Suppressor macrophage treated with lipopolysaccharide for 1 hour (primary cell): ENCODE data around the gene CHMP6.

Experiments
- DNase-seq, 3 donors: peaks; one replicate each; pipeline ENCODE4 v3.0.0-alpha.2; 2020 to 2022

Gene CHMP6

GRCh38 chr17:80995131-80995530, 3.5 kb downstream of the CHMP6 start:
- DNase-seq, result no peak

- no peak for DNase-seq
Observed at GRCh38 chr17:80996422-80997305, 5.0 kb downstream of the CHMP6 start.

DNA sequence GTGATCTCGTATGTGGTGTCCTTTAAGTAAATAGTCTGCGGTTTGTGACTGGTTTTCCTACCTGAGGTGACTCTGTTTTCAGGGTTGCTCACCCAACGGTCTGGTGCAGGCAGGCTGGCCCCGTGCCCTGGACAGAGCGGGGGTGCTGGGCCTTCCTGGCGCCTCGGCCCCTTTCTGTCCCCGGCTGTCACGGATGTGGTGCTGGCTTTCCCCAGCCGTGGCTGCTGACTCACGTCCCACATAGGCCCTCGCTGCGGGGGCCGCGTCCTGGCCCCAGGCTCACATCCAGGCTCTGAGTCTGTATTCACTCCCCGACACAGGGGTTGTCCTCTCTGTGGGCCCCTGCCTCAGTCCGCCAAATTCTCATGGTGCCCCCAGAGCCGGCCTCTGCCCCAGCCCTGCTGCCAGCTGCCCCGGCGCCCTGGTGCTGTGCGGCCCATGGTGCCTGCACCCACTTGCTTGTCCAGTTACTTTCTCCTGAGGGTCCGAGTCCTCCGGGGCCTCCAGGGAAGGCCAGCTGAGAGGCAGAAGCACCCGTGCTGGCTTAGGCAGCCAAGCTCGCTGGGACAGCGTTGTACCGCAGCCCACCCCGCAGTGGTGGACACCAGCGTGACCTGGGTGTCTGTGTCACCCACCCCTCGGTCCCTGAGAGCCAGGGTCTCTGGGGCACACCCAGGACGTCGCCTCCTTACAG, 5.9 kb downstream of the CHMP6 start:
- peak in 2 of 3 donors; percentile 27 to 51 for DNase-seq

GRCh38 chr17:80998118-80998747, 6.6 kb downstream of the CHMP6 start:
- no peak for DNase-seq

DNA sequence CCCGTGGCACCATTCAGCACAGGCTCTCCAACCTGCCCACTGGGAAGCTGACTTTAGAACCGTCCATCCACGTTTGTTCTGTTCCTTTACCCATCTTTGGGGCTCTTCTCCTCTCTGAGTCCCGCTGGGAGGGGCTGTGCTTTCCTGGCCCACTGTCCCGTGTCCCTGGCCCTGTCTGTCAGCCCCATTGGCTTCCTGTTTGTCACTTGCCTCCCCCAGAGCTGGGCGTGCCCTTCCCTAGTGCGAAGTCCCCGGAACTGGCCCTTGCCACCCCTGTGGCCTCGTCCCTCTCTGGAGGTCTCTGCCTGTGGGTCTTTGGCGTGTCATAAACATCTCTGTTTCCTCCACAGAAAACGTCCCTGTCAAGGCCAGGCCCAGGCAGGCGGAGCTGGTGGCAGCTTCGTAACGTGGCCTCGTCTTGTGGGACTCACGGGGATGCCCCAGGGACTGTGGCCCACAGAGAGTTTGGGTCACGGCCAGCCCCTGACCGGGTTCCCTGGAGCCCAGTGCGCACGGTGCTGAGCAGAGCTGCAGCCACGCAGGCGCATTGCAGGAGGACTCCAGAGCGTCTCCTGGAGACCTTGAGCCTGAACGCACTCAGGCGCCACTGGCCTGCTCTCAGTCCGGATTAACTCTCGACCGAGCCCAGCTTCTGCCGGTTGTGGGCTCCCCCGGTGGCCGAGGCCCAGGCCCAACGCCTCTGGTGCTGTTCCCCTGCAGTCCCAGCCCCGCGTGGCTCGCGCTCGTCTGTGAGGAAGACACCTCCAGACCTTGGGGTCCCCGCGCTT, 7.3 kb downstream of the CHMP6 start:
- DNase-seq, result no peak

GRCh38 chr17:80999536-81000333, 8.1 kb downstream of the CHMP6 start:
- DNase-seq, result no peak

- DNase-seq, result no peak
Observed at GRCh38 chr17:81000334-81000630, 8.6 kb downstream of the CHMP6 start.

DNA sequence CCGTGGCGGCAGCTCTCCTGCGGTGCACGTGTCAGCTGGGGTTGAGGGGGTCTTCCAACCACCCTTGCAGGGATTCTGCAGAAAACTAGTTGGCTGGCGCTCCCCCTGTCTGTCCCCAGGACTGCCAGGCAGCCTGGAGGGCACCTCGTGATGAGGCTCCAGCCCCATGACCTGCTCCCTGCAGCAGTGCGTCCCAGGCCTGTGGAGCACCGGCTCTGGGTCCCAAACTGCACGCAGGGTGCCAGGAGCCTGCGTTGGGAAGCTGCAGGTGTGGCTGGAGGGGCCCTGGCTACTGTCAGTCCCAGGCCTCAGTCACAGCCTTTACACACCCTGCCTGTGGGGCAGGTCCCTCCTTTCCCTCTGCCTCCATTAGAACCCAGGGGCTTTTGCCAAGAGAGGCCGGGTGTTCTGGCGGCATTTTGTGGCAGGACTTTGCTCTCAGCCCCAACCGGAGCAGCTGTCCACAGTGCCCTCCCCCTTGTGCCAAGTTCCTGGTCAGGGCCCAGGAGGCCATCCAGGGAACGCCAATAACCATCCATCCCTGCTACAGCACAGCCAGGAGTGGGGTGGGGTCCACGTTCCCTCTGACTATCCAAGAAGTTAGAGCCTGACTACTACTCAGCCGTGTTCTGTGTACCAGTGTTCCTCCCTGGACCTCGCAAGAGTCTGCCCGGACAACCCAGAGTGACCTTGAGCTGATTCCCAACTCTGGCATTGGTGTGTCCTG, 9.2 kb downstream of the CHMP6 start:
- DNase-seq, result no peak

GRCh38 chr17:81002013-81002384, 10.4 kb downstream of the CHMP6 start:
- no peak for DNase-seq

DNA sequence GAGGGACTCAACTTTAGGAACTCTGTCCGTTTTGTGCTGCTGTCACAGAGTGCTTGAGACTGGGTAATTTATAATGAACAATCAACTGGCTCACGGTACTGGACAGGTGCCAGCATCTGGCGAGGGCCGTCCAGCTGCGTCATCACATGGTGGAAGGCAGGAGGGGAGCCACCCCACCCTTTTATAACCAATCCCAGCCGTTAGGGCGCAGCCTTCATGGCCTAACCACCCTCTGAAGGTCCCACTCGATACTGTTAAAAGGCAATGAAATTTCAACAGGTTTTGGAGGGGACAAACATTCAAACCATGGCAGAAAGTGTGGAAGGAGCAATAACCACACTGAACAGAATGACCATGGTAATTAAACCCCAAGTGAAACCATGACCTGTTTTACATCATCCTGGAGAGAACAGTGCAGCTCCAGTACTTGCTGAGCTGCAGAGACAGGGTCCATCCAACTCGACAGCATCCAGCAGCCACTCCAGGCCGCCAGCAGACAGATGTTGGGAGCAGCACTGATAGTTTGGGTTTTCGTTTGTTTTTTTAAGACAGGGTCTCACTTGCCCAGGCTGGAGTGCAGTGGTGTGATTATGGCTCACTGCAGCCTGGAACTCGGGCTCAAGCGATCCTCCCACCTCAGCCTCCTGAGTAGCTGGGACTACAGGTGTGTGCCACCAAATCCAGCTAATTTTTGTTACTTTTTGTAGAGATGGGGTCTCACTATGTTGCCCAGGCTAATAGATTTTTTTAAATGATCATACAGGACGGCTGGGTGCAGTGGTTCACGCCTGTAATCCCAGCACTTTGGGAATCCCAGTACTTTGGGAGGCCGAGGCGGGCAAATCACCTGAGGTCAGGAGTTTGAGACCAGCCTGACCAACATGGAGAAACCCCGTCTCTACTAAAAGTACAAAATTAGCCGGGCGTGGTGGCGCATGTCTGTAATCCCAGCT, 11.0 kb downstream of the CHMP6 start:
- DNase-seq, result peak in 1 of 3 donors; percentile 25

- DNase-seq, result peak in 2 of 3 donors; percentile 33 to 45
Observed at GRCh38 chr17:81003711-81004475, 12.3 kb downstream of the CHMP6 start.

DNA sequence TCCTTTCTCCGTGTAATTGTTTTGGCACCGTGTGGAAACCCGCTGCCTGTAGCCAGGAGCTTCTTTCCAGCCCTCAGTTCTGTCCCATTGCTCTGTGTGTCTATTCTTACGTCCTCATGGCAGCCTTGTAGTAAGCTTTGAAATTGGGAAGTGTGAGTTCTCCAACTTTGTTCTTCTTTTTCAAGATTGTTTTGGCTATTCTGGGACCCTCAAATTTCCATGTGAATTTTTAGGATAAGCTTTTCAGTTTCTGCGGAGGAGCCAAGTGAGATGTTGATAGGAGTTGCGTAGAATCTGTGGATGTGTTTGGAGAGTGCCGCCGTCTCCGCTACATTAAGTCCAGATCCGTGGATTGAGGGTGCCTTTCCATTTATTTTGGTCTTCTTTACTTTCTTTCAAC, 15.2 kb downstream of the CHMP6 start:
- no peak for DNase-seq

DNA sequence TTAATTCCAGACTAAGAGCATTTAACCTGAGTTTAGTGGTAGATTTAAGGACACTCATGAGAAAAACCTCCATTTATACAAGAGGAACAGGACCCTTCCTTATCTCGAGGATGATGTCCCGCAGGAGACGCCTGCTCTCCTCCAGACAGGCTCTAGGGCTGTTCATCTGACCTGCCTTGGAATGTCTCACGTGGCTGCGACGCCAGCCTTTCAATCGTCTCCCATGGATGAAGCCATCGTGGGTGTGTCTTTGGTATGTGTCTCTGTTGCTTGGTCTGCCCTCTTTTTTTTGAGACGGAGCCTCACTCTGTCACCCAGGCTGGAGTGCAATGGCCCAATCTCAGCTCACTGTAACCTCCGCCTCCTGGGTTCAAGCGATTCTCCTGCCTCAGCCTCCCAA, 16.5 kb downstream of the CHMP6 start:
- DNase-seq, result no peak

DNA sequence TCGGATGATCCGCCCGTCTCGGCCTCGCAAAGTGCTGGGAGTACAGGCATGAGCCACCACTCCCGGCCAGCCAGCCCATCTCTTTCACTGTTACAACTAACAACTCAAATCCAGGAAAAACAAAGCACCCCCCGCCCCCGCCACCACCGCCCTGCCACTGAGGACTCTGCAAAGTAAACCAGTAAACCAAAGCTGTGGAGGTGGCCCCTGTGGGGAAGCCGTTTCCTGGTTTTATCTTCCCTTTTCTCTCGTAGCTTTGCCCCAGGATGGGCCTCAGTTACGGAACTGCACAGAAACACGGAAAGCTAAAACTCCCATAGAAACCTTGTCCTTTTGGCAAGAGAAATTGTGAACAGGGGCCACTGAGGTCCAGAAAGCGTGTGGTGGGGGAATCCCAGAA, 17.5 kb downstream of the CHMP6 start:
- DNase-seq, result peak; percentile 43 to 59 (median 57)

GRCh38 chr17:81010935-81011334, 19.3 kb downstream of the CHMP6 start:
- DNase-seq, result no peak

DNA sequence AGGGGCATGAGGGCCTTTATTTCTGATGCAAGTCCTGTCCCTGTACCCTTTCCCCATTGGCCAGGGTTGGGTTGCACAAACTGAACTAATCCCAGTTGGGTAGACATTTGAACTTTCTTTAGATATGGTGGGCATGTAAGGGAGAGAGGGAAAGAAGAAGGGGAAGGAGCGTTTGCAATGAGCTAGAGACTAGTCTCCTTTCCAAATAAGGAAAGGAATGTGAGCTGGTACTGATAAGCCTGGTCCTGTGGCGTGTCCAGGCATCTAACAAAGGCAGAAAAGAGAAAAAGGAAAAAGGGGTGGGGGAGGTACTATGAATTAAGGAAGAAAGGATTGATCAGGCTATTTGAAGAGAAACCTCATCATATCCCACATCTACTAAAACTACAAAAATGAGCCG, 20.3 kb downstream of the CHMP6 start:
- DNase-seq, result no peak

- no peak for DNase-seq
Observed at GRCh38 chr17:81012574-81013447, 21.2 kb downstream of the CHMP6 start.

- no peak for DNase-seq
Observed at GRCh38 chr17:81013642-81014041, 22.0 kb downstream of the CHMP6 start.

DNA sequence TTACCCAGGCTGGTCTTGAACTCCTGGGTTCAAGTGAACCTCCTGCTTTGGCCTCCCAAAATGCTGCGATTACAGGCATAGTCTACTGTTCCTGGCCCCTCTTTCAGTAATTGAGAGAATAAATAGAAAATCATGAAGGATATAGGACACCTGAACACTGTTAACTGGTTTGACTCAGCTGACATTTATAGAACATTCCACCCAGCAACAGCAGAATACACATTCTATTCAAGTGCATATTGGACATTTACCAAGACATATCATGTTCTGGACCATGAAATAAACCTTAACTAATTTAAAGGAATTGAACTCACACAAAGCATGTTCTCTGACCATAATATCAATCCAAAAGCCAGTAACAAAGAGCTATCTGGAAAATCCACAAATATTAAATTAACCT, 23.5 kb downstream of the CHMP6 start:
- no peak for DNase-seq
